ENCODE results near the gene SLC51A.
"Not testable (repeated sequence)": the region's sequence is repeated elsewhere in the genome, so short reads cannot be mapped to it uniquely, and the experiment has no call there.

SLC51A gene

DNA sequence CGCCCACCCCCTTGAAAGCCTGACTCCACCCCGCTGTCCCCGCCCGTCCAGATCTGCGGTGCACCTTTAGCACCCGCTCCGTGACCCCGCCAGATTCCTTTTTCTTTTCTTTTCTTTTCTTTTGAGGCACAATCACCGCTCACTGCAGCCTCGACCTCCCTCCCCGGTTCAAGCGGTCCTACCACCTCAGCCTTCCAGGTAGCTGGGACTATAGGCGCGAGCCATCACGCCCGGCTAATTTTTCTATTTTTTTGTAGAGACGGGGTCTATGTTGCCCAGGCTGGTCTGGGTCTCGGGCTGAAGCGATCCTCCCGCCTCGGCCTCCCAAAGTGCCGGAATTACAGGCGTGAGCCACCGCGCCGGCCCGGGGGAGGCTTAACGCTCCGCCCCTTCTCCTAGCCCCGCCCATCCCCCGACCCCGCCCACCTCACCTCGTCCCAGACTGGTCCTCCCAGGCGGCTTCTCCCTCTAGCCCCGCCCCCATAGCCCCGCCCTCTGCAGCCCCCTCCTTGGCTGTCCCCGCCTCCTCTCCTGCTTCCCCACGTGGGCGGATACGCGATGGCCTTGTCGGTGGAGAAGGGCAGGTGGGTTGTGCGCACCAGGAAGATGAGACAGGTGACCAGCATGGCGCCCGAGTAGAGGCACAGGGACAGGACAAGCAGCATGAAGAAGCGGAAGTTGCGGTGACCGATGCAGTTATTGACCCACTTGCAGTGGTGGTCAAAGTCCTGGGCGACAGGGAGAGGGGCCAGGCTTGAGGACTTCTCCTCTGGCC lies 8.3 kb upstream of the SLC51A start:
- Histone ChIP-seq H3K9ac (ENCODE audit: low read depth, low read length) (no peak overlapping the region), H3K4me2 (ENCODE audit: low read length) (peak overlapping the region; percentile 77), H3K9me3 (replicated peaks; ENCODE audit: low read length) (no peaks in the 10 kb centered on the region), H3K36me3 (ENCODE audit: insufficient read depth, low read length) (no peaks in the 10 kb centered on the region), H3K4me3 (ENCODE audit: low read length) (peak overlapping the region; percentile 61), H3K4me1 (ENCODE audit: control insufficient read depth, insufficient read depth, low read length) (peaks cover 3% of the 10 kb centered on the region), H3K27me3 (ENCODE audit: control insufficient read depth, insufficient read depth, low read length) (peaks cover 24% of the 10 kb centered on the region)

DNA sequence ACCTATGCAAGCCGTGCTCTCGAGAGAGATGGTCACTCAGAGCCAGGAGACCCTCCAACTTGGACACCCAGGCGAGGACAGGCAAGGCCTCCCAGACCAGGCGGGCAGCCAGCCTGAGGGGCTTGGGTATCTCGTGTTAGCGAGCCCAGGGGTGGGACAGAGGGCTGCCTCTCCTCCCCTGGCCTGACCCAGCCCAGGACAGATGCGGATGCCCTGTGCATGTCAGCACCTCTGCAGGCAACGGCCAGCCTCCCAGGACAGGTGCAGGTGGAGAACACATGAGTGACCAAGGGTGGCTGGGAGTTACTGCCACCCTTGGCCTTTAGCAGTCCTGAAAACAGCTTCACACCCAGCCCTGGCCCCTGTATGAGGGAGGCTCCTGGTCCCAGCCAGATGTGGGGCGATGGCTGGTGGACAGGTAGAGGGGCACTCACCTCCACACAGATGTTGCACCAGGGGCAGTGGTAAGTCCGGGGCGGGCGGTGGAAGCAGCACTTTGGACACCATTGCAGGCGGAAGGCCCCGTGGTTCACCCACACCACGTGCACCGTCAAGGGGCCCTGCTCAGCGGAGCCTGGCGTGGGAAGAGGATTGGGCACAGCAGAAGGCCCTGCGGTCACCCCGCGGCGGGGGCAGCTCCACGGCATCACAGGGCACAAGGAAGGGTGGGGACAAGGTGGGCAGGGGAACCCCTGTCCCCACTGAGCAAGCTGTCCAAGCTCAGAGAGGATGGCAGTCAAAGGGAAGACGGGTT lies 7.2 kb upstream of the SLC51A start:
- no peaks in the 10 kb centered on the region for H3K9me3 ChIP-seq (replicated peaks; ENCODE audit: low read length)
- H3K9ac ChIP-seq (ENCODE audit: low read depth, low read length) = no peak overlapping the region
- no peak overlapping the region for H3K4me3 ChIP-seq (ENCODE audit: low read length)
- no peaks in the 10 kb centered on the region for H3K36me3 ChIP-seq (ENCODE audit: insufficient read depth, low read length)
- peaks cover 3% of the 10 kb centered on the region for H3K4me1 ChIP-seq (ENCODE audit: control insufficient read depth, insufficient read depth, low read length)
- H3K4me2 ChIP-seq (ENCODE audit: low read length) = no peak overlapping the region
- peaks cover 17% of the 10 kb centered on the region for H3K27me3 ChIP-seq (ENCODE audit: control insufficient read depth, insufficient read depth, low read length)

DNA sequence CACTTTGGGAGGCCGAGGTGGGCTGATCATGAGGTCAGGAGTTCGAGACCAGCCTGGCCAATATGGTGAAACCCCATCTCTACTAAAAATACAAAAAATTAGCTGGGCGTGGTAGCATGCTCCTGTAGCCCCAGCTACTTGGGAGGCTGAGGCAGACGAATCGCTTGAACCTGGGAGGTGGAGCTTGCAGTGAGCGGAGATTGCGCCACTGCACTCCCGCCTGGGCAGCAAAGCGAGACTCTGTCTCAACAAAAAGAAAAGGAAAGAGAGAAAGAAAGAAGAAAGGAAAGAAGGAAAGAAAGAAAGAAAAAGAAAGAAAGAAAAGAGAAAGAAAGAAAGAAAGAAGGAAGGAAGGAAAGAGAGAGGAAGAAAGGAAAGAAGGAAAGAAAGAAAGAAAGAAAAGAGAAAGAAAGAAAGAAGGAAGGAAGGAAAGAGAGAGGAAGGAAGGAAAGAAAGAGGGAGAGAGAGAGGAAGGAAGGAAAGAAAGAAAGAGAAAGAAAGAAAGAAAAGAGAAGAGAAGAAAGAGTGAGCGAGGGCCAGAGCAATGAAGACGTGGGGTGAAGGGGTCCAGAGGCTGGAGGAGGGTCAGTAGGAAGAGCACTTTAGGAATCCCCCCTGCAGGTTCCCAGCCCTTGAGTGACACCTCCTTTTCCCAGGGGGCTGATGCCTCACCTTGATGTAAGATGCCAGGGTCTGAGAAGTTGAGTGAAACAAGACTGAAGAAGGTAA lies 6.2 kb upstream of the SLC51A start:
- not testable (repeated sequence) for H3K36me3 ChIP-seq (ENCODE audit: insufficient read depth, low read length); H3K4me3 ChIP-seq (ENCODE audit: low read length); H3K4me2 ChIP-seq (ENCODE audit: low read length); H3K9me3 ChIP-seq (replicated peaks; ENCODE audit: low read length); H3K4me1 ChIP-seq (ENCODE audit: control insufficient read depth, insufficient read depth, low read length); H3K9ac ChIP-seq (ENCODE audit: low read depth, low read length)
- peaks cover 19% of the 10 kb centered on the region for H3K27me3 ChIP-seq (ENCODE audit: control insufficient read depth, insufficient read depth, low read length)

DNA sequence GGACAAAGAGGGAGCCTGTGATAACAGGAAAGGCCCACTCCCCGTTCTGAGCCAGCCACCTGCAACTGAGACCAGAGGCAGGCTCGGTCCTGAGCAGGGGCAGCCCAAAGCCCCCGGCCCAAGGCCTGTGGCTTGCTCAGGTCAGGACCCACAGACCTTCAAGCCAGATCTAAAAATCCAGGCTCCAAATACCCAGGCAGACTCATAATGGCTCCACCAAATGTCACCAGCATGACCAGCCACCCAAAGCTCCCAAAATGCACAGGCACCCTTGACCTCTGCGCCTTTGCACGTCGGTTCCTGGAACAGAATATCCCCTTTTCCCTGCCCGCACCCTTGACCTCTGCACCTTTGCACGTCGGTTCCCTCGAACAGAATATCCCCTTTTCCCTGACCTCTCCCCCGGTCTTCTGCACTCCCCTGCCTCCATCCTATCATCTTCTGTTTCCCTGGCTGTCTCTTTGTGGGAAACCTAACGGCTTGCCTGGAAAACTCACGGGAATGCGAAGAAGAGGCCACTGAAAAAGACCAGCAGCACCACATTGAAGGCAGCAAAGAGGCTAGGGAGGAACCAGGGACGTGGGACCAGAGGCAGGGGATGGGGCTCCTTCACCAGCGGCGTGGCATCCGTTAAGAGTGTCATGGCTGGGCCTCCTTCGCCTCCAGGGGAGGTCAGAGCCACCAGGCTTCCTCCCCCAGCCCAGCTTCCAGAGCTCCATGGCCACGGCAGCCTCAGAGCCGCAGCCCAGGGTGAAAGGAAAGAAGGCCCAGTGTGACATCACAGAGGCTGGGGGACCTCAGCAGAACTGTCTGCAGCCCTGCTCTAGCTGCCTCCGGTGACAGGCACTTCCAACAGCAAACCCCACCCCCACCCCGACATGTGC lies 5.4 kb upstream of the SLC51A start, which contains the start of gene ZDHHC19:
Gene ZDHHC19, minus strand, starts transcription at position 728 of the 884 bp plus-strand sequence. Its CDS starts 85 bp downstream, at position 643.
- Histone ChIP-seq H3K9ac (ENCODE audit: low read depth, low read length) (no peak within 1 kb of the TSS), H3K4me1 (ENCODE audit: control insufficient read depth, insufficient read depth, low read length) (peaks cover 3% of the 10 kb centered on the region), H3K9me3 (replicated peaks; ENCODE audit: low read length) (no peaks in the 10 kb centered on the region), H3K36me3 (ENCODE audit: insufficient read depth, low read length) (no peaks in the 10 kb centered on the region), H3K4me3 (ENCODE audit: low read length) (no peak within 1 kb of the TSS), H3K27me3 (ENCODE audit: control insufficient read depth, insufficient read depth, low read length) (peaks cover 23% of the 10 kb centered on the region), H3K4me2 (ENCODE audit: low read length) (no peak within 1 kb of the TSS)

DNA sequence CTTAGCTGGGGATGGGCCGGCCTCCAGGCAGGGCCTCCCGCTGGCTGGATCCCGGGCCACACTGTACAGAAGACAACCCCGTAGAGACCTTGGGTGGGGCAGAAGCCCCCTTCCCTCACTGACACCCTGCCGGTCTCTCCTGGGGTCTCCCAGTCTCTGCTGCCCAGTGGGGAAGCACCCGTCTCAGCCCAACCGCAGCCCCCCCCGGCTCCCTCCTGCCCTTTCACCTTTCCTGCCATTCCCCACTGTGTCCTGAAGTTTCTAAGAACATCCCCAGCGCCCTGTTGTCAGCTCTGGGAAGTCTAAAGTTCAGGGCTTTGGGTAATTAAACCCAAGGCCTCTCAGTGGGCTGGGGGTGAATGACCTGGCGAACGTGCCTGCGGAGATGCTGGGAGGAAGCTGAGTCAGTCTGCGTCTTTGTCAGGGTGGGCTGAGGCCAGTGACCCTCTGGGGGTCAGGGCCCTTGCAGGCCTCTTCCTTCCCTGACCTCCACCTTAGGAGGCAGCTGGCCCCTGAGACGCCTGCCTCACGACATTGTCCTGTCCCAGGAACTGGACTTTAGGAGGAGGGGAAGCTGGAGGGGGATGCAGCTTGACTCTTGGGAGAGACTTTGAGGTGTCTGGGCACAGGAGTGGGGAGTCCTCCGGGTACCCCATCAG lies 1.4 kb upstream of the SLC51A start:
- Histone ChIP-seq H3K9me3 (replicated peaks; ENCODE audit: low read length) (no peaks in the 10 kb centered on the region), H3K9ac (ENCODE audit: low read depth, low read length) (no peak overlapping the region), H3K4me2 (ENCODE audit: low read length) (no peak overlapping the region), H3K36me3 (ENCODE audit: insufficient read depth, low read length) (no peaks in the 10 kb centered on the region), H3K4me3 (ENCODE audit: low read length) (no peak overlapping the region), H3K27me3 (ENCODE audit: control insufficient read depth, insufficient read depth, low read length) (peaks cover 25% of the 10 kb centered on the region), H3K4me1 (ENCODE audit: control insufficient read depth, insufficient read depth, low read length) (peaks cover 7% of the 10 kb centered on the region)

DNA sequence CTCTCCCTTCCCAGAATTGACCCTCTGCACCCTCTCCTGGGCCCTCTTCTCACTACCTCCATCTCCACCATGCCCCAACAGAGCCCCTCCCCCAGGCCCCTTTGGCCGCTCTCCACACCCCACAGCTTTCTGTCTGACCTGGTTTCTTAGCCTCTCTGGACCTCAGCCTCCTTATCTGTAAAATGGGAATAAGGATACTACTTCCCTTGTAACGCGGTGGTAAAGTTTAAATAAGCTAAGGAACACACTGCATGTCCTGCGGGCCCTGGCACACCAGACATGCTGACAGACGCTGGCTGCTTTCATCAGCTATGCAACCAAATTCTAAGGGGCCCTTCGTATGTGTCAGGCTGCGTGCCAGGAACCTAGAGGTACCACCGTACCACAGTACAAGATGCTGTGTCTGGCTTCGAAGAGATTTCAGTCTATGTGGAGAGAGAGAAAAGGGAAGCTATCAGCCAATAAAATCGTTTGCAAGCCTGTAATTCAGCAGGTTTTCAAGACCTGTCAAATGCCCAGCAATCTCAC lies 777 bp upstream of the SLC51A start:
- Histone ChIP-seq H3K4me3 (ENCODE audit: low read length) (no peak overlapping the region), H3K27me3 (ENCODE audit: control insufficient read depth, insufficient read depth, low read length) (peaks cover 22% of the 10 kb centered on the region), H3K9me3 (replicated peaks; ENCODE audit: low read length) (no peaks in the 10 kb centered on the region), H3K9ac (ENCODE audit: low read depth, low read length) (no peak overlapping the region), H3K36me3 (ENCODE audit: insufficient read depth, low read length) (no peaks in the 10 kb centered on the region), H3K4me1 (ENCODE audit: control insufficient read depth, insufficient read depth, low read length) (peaks cover 8% of the 10 kb centered on the region), H3K4me2 (ENCODE audit: low read length) (no peak overlapping the region)

DNA sequence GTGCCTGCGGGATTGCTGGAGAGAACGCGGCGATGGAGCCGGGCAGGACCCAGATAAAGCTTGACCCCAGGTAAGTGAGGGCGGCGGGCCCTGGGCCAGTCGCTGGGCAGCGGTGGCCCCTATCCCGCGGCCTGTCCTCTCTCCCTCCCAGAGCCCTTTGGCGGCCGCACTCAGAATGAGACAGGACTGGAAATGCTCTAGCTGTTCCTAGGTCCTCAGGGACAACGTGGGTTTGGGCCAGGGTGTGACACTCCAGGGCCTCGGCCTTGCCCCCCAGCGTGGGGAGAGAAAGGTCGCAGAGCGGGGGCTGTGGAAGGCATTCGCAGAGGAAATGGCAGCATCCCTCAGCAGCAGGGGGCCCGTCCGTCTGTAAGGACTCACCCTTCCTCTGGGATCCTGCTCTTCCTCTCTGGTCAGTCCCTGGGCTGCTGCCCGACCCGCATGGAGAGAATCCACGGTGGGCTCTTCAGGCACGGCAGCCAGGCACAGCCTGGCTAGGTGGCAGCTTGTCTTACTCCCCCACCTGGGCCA lies 412 bp downstream of the SLC51A start:
- H3K4me1 ChIP-seq (ENCODE audit: control insufficient read depth, insufficient read depth, low read length) = peaks cover 8% of the 10 kb centered on the region
- H3K9me3 ChIP-seq (replicated peaks; ENCODE audit: low read length) = no peaks in the 10 kb centered on the region
- no peak overlapping the region for H3K9ac ChIP-seq (ENCODE audit: low read depth, low read length)
- no peak overlapping the region for H3K4me3 ChIP-seq (ENCODE audit: low read length)
- H3K27me3 ChIP-seq (ENCODE audit: control insufficient read depth, insufficient read depth, low read length) = peaks cover 14% of the 10 kb centered on the region
- no peak overlapping the region for H3K4me2 ChIP-seq (ENCODE audit: low read length)
- no peaks in the 10 kb centered on the region for H3K36me3 ChIP-seq (ENCODE audit: insufficient read depth, low read length)

DNA sequence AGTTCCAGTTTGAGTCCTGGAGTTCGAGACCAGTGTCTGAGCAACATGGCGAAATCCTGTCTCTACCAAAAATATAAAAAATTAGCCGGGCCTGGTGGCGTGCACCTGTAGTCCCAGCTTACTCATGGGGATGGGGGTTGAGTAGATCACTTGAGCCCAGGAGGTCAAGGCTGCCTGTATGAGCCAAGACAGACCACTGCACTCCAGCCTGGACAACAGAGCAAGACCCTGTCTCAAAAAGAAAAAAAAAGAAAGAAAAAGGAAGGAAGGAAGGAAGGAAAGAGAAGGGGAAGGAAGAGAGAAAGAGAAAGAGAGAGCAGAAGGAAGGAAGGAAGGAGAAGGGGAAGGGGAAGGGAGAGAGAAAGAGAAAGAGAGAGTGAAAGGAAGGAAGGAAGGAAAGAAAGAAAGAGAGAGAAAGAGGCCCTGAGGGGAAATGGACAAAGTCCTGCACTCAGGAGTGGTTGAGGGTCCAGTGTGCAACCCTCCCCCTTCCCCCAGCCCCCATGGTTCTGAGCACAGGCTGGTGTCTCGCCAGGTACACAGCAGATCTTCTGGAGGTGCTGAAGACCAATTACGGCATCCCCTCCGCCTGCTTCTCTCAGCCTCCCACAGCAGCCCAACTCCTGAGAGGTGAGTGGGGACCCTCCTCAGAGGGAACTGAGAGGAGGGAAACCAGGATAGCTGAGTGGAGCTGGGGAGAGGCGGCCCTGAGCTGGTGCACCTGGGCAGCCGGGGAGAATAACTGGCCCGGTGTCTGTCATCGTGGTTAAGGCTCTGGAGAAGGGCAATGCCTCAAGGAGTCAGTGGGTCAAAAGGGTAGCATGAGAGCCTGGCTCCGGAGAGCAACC lies 1.2 kb downstream of the SLC51A start:
- no peak overlapping the region for H3K4me3 ChIP-seq (ENCODE audit: low read length)
- H3K27me3 ChIP-seq (ENCODE audit: control insufficient read depth, insufficient read depth, low read length) = peaks cover 14% of the 10 kb centered on the region
- H3K4me2 ChIP-seq (ENCODE audit: low read length) = no peak overlapping the region
- no peak overlapping the region for H3K9ac ChIP-seq (ENCODE audit: low read depth, low read length)
- H3K9me3 ChIP-seq (replicated peaks; ENCODE audit: low read length) = no peaks in the 10 kb centered on the region
- H3K4me1 ChIP-seq (ENCODE audit: control insufficient read depth, insufficient read depth, low read length) = peaks cover 8% of the 10 kb centered on the region
- no peaks in the 10 kb centered on the region for H3K36me3 ChIP-seq (ENCODE audit: insufficient read depth, low read length)

DNA sequence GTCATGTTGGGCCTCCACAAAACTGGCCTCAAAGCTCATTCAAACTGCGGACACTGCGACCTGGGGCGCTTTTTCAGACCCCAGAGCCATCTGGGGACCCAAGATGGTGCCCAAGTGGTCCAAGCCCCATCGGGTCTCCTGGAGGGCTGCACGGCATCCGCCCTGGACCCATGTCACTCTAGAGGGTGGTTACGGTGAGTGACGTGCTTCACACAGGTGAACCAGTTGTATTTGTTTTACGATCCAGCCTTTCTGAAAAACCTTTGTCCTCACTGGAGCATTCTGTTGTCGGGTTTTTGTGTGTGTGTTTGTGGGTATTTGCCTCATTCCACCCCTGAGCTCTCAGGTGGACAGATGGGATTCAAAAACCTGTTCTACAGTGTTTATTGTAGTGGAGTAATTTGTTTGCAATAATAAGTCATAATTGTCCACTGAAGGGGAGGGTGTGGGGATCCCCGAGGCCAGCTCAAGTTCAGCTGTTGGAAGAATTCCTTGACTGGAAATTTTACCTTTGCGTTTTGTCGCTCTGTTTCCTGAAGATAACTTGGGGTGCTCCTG lies 1.9 kb downstream of the SLC51A start:
- Histone ChIP-seq H3K9ac (ENCODE audit: low read depth, low read length) (no peak overlapping the region), H3K4me1 (ENCODE audit: control insufficient read depth, insufficient read depth, low read length) (peaks cover 9% of the 10 kb centered on the region), H3K4me2 (ENCODE audit: low read length) (no peak overlapping the region), H3K36me3 (ENCODE audit: insufficient read depth, low read length) (no peaks in the 10 kb centered on the region), H3K4me3 (ENCODE audit: low read length) (no peak overlapping the region), H3K9me3 (replicated peaks; ENCODE audit: low read length) (no peaks in the 10 kb centered on the region), H3K27me3 (ENCODE audit: control insufficient read depth, insufficient read depth, low read length) (peaks cover 14% of the 10 kb centered on the region)

Measured in skeletal muscle satellite cell (primary cell).